ENCODE results near the gene SLC16A12. TPM values are rescaled to one million over a fixed set of nuclear protein-coding genes. Genes with fewer than 3 reads are reported as not detected.

The SLC16A12 gene
- total RNA-seq, 1 donor from 2014 or later: not detected

- intact Hi-C loops (cut with micrococcal nuclease): no loop called here
- TF ChIP-seq CTCF (IDR thresholded peaks at IDR 0.05): no peak
- ATAC-seq (ENCODE audit: low read depth) (no peak), DNase-seq (no peak)
- Mint-ChIP-seq H3K27me3 (peaks cover 35% of the 10 kb centered on the region), H3K27ac (no peak overlapping the region), H3K4me1 (peaks cover 2% of the 10 kb centered on the region), H3K4me3 (no peak overlapping the region), H3K9me3 (no peaks in the 10 kb centered on the region), H3K36me3 (ENCODE audit: low read depth) (no peaks in the 10 kb centered on the region)
- CTCF ChIA-PET: no interaction called here
- POLR2A ChIA-PET: no interaction called here
Measured at GRCh38 chr10:89491932-89492331, 43.5 kb downstream of the SLC16A12 start.

- intact Hi-C loops (cut with micrococcal nuclease): no loop called here
- Mint-ChIP-seq H3K9me3 (no peaks in the 10 kb centered on the region), H3K4me1 (peaks cover 2% of the 10 kb centered on the region), H3K36me3 (ENCODE audit: low read depth) (no peaks in the 10 kb centered on the region), H3K27ac (no peak overlapping the region), H3K27me3 (peaks cover 35% of the 10 kb centered on the region), H3K4me3 (no peak overlapping the region)
- no peak for ATAC-seq (ENCODE audit: low read depth)
- ChIA-PET POLR2A (no interaction called here), CTCF (no interaction called here)
- no peak for TF ChIP-seq CTCF (IDR thresholded peaks at IDR 0.05)
- DNase-seq: no peak
Measured at GRCh38 chr10:89490596-89491335, 44.6 kb downstream of the SLC16A12 start.

GRCh38 chr10:89482256-89482655, 53.1 kb downstream of the SLC16A12 start:
- Mint-ChIP-seq H3K27me3 (no peaks in the 10 kb centered on the region), H3K9me3 (no peaks in the 10 kb centered on the region), H3K27ac (no peak overlapping the region), H3K4me3 (no peak overlapping the region), H3K4me1 (peaks cover 19% of the 10 kb centered on the region), H3K36me3 (ENCODE audit: low read depth) (no peaks in the 10 kb centered on the region)
- ATAC-seq (ENCODE audit: low read depth) (no peak), DNase-seq (no peak)
- ChIA-PET CTCF (no interaction called here), POLR2A (interaction anchor here (0.6 kb wide), 1 partner anchor 11 kb away, joined by 3 read pairs; no protein-coding TSS in a partner anchor)
- intact Hi-C loops (cut with micrococcal nuclease): no loop called here
- no peak for TF ChIP-seq CTCF (IDR thresholded peaks at IDR 0.05)

- ATAC-seq (ENCODE audit: low read depth) (no peak), DNase-seq (no peak)
- ChIA-PET POLR2A (no interaction called here), CTCF (no interaction called here)
- Mint-ChIP-seq H3K4me3 (no peak overlapping the region), H3K27ac (no peak overlapping the region), H3K27me3 (no peaks in the 10 kb centered on the region), H3K9me3 (no peaks in the 10 kb centered on the region), H3K36me3 (ENCODE audit: low read depth) (no peaks in the 10 kb centered on the region), H3K4me1 (peaks cover 17% of the 10 kb centered on the region)
- TF ChIP-seq CTCF (IDR thresholded peaks at IDR 0.05): no peak
- intact Hi-C loops (cut with micrococcal nuclease): no loop called here
Measured at GRCh38 chr10:89481662-89482061, 53.7 kb downstream of the SLC16A12 start.

GRCh38 chr10:89479771-89480446, 55.5 kb downstream of the SLC16A12 start:
- DNase-seq: no peak

More at GRCh38 chr10:89479771-89480446, 55.5 kb downstream of the SLC16A12 start:
- ATAC-seq (ENCODE audit: low read depth): no peak
- no peak for TF ChIP-seq CTCF (IDR thresholded peaks at IDR 0.05)
- ChIA-PET CTCF (no interaction called here), POLR2A (no interaction called here)
- Mint-ChIP-seq H3K4me1 (peaks cover 17% of the 10 kb centered on the region), H3K36me3 (ENCODE audit: low read depth) (no peaks in the 10 kb centered on the region), H3K4me3 (no peak overlapping the region), H3K9me3 (no peaks in the 10 kb centered on the region), H3K27me3 (no peaks in the 10 kb centered on the region), H3K27ac (no peak overlapping the region)
- intact Hi-C loops (cut with micrococcal nuclease): no loop called here
